Right lobe of liver (tissue), 6 donors: ENCODE measurements around the gene EXD2. TPM values are rescaled to one million over a fixed set of nuclear protein-coding genes. Genes with fewer than 3 reads are reported as not detected.

Experiments used
- ATAC-seq, 4 donors: fragments of 200-7000 bp; cut with Tn5 transposase; one replicate each; pipeline ENCODE4 v1.9.1; 2020; ENCODE audit warnings: mild to moderate bottlenecking in 4 of 4, moderate library complexity in 4 of 4
- DNase-seq, 3 donors: peaks; one replicate each; pipeline ENCODE4 v3.0.0-alpha.2; 2020
- H3K27ac ChIP-seq, 3 donors: fragments of 200-600 bp; one replicate each; pipeline ENCODE4 v1.8.0; 2022
- H3K27me3 ChIP-seq, 2 donors: fragments of 200-600 bp; one replicate each; pipeline ENCODE4 v1.8.0; 2022
- H3K36me3 ChIP-seq, 4 donors: fragments of 200-600 bp; sonication (generic) in 1 of 4; one replicate each; pipeline versions ENCODE4 v1.5.1 to v1.8.0; 2017 to 2022; ENCODE audit warnings: control low read depth in 1 of 4
- H3K4me1 ChIP-seq, 4 donors: fragments of 200-600 bp; sonication (generic) in 1 of 4; one replicate each; pipeline versions ENCODE4 v1.5.1 to v1.8.0; 2017 to 2022; ENCODE audit warnings: control low read depth in 1 of 4
- H3K4me3 ChIP-seq, 3 donors: fragments of 200-600 bp; one replicate each; pipeline ENCODE4 v1.8.0; 2022
- H3K9me3 ChIP-seq, 4 donors: fragments of 200-600 bp; sonication (generic) in 1 of 4; one replicate each; pipeline versions ENCODE4 v1.5.1 to v1.8.0; 2017 to 2022; ENCODE audit warnings: control low read depth in 1 of 4
- CTCF ChIP-seq, 4 donors: fragments of 200-600 bp in 3 of 4; fragments of 450-650 bp in 1 of 4; IDR thresholded peaks; one replicate each; pipeline versions ENCODE4 v1.5.1 to v1.8.0; 2016 to 2022; ENCODE audit warnings: antibody characterized with exemption in 4 of 4, mild to moderate bottlenecking in 2 of 4
- POLR2A ChIP-seq: fragments of 450-650 bp; IDR thresholded peaks from one replicate; pipeline ENCODE4 v1.6.1; 2017; ENCODE audit warnings: antibody characterized with exemption, mild to moderate bottlenecking
- WGBS: methylation state at CpG from one replicate; pipeline ENCODE4 v1.1.6; 2018; ENCODE audit warnings: low coverage, low lambda C conversion rate; ENCODE audit not compliant: insufficient coverage; ENCODE audit errors: missing lambda C conversion rate; 5-methylcytosine and 5-hydroxymethylcytosine counted together
- intact Hi-C, 2 donors: fragments of 100-400 bp; cut with DNase I; formaldehyde crosslinking; loops; one replicate each; pipeline versions ENCODE4 v1.11.2 to v1.14.1; 2022
- total RNA-seq, 6 experiments: library from RNA; depleted of rRNA in 2 of 6; stranded (reverse); fragments of >200 nt in 2 of 6; fragmentation: NEBNext Ultra II Directional in 3 of 6; extraction: Animal tissue kit (Norgen Biotek cat#: 25700) in 3 of 6; gene quantifications; one replicate each; pipeline versions ENCODE4 v1.1.0 to v1.2.4, GENCODE V29; 2016 to 2023
- donor health status: DM: no; HTN: yes; CAD: no.
- donor health status: DM: no; HTN: no; CAD: no.
- donor health status: DM: no; HTN: no; CAD: no.
- donor health status: DM: no; HTN: yes; CAD: no.
- donor health status: DM: no; HTN: yes; CAD: no.

The EXD2 gene
- total RNA-seq, 6 experiments from 2014 or later, result 7.4 to 10.4 (median 8.2) TPM

- Histone ChIP-seq H3K4me3 (no peak overlapping the region), H3K27me3 (no peaks in the 10 kb centered on the region), H3K27ac (no peak overlapping the region), H3K9me3 (no peaks in the 10 kb centered on the region), H3K4me1 (no peaks in the 10 kb centered on the region), H3K36me3 (peaks cover 0 to 32% (median 5%) of the 10 kb centered on the region in 4 donors)
- DNase-seq, result no peak
- no peak for TF ChIP-seq CTCF (IDR thresholded peaks at IDR 0.05)
- no peak for TF ChIP-seq POLR2A
- 88% methylated on average over 1 of the region's 1 CpG for WGBS
- intact Hi-C loops, result no loop called here
- no peak for ATAC-seq
Measured at GRCh38 chr14:69235708-69236107, 44.4 kb downstream of the EXD2 start.

DNA sequence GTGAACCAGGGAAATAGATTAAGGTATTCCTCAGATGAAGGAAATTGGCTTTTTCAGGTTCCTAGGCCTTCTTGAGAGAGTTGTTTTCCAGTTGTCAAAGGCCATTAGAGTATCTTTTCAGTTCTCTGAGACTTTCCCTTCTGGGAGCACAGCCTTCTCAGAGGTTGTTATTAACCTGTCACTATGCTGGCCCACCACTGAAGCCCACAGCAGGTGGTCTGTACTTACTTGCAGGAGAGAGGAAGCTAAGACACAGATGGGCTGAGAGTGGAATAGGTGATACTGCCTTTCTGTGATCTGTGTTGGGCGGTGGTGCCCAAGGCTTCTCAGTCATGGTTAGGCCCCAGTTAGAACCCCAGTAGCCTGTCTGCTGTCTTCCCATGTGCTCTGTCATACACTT, 45.8 kb downstream of the EXD2 start:
- Histone ChIP-seq H3K4me3 (no peak overlapping the region), H3K9me3 (no peaks in the 10 kb centered on the region), H3K27me3 (no peaks in the 10 kb centered on the region), H3K36me3 (peaks cover 0 to 38% (median 5%) of the 10 kb centered on the region in 4 donors), H3K27ac (no peak overlapping the region), H3K4me1 (no peaks in the 10 kb centered on the region)
- DNase-seq (no peak), ATAC-seq (no peak)
- intact Hi-C loops, result no loop called here
- no CpG with 5 or more reads among the region's 1 CpG for WGBS
- TF ChIP-seq CTCF (IDR thresholded peaks at IDR 0.05), result no peak
- no peak for TF ChIP-seq POLR2A

- Histone ChIP-seq H3K27ac (no peak overlapping the region), H3K27me3 (no peaks in the 10 kb centered on the region), H3K36me3 (peaks cover 0 to 38% (median 5%) of the 10 kb centered on the region in 4 donors), H3K4me3 (no peak overlapping the region), H3K9me3 (no peaks in the 10 kb centered on the region), H3K4me1 (no peaks in the 10 kb centered on the region)
- WGBS, result 20% methylated on average over 1 of the region's 12 CpGs
- intact Hi-C loops, result no loop called here
- DNase-seq (no peak), ATAC-seq (no peak)
- no peak for TF ChIP-seq POLR2A
- TF ChIP-seq CTCF (IDR thresholded peaks at IDR 0.05), result no peak
Measured at GRCh38 chr14:69237584-69237983, 46.3 kb downstream of the EXD2 start.

DNA sequence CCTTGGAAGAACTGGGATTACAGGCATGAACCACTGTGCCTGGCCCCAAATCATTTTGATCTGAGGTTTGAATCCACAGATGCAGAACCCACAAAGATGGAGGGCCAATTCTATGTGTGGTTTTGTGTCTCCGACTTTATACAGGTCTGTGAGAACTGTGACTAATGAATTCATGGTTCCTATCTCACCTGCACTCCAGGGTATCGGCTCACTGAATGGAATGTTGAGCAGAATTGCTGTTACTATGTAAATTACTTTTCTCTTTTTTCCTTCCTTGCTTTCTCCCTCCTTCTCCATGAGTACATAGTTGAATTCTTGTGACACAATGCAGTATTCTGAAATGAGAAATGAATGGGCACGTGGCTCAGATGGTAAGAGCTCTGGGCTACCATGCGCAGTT, 47.6 kb downstream of the EXD2 start:
- Histone ChIP-seq H3K4me3 (no peak overlapping the region), H3K9me3 (no peaks in the 10 kb centered on the region), H3K27ac (no peak overlapping the region), H3K4me1 (no peaks in the 10 kb centered on the region), H3K27me3 (no peaks in the 10 kb centered on the region), H3K36me3 (peaks cover 0 to 38% (median 5%) of the 10 kb centered on the region in 4 donors)
- DNase-seq (no peak), ATAC-seq (no peak)
- no peak for TF ChIP-seq POLR2A
- TF ChIP-seq CTCF (IDR thresholded peaks at IDR 0.05), result no peak
- WGBS, result 90% methylated on average over 4 of the region's 4 CpGs
- intact Hi-C loops, result no loop called here
